Activated CD8-positive, alpha-beta T cell treated with anti-CD3 and anti-CD28 coated beads, Interleukin-2, amount 10 ng/mL, durations not matched to agents 7 days and 5 days (primary cell): Measurements from ENCODE around the gene PLB1. TPM values are rescaled to one million over a fixed set of nuclear protein-coding genes. Genes with fewer than 3 reads are reported as not detected.

Experiments
- ATAC-seq: fragments of 150-1000 bp; cut with Tn5 transposase; one replicate; pipeline ENCODE4 v1.10.0; 2021; ENCODE audit warnings: moderate library complexity
- CTCF ChIA-PET: fragments of 350-600 bp; sonication (Branson Sonifier 250); formaldehyde crosslinking; loops from one replicate; lab custom pipeline; 2021; ENCODE audit warnings: antibody characterized with exemption; lab: Charles Lee
- POLR2A ChIA-PET: fragments of 350-600 bp; sonication (Branson Sonifier 250); formaldehyde crosslinking; loops from one replicate; lab custom pipeline; 2021; ENCODE audit warnings: antibody characterized with exemption; lab: Charles Lee
- DNase-seq: peaks from one replicate; pipeline ENCODE4 v3.0.0-alpha.2; 2020
- H3K27ac Mint-ChIP-seq: one replicate; pipeline ENCODE4 v1.8.0; 2021; ENCODE audit warnings: mild to moderate bottlenecking, mixed read lengths
- H3K27me3 Mint-ChIP-seq: one replicate; pipeline ENCODE4 v1.8.0; 2021; ENCODE audit warnings: low read depth, mixed read lengths
- H3K36me3 Mint-ChIP-seq: one replicate; pipeline ENCODE4 v1.8.0; 2021; ENCODE audit warnings: low read depth, mixed read lengths
- H3K4me1 Mint-ChIP-seq: one replicate; pipeline ENCODE4 v1.8.0; 2021; ENCODE audit warnings: low read depth, mixed read lengths
- H3K4me3 Mint-ChIP-seq: one replicate; pipeline ENCODE4 v1.8.0; 2021; ENCODE audit warnings: mild to moderate bottlenecking, mixed read lengths
- H3K9me3 Mint-ChIP-seq: one replicate; pipeline ENCODE4 v1.8.0; 2022; ENCODE audit warnings: mixed read lengths; ENCODE audit not compliant: insufficient read depth
- total RNA-seq, 2 experiments: library from RNA; stranded (reverse); gene quantifications; one replicate each; pipeline ENCODE4 v1.2.3, GENCODE V29; 2021

The PLB1 gene
- total RNA-seq, 2 experiments from 2014 or later: 1.0 to 1.4 TPM

GRCh38 chr2:28647682-28648081 lies 151.8 kb downstream of the PLB1 start:
- ATAC-seq (no peak), DNase-seq (no peak)
- ChIA-PET POLR2A (no interaction called here), CTCF (interaction anchor here (0.8 to 0.9 kb wide), 2 partner anchors 24 to 53 kb away, joined by 3 read pairs; no protein-coding TSS in a partner anchor)
- Mint-ChIP-seq H3K9me3 (no peaks in the 10 kb centered on the region), H3K27ac (no peak overlapping the region), H3K4me1 (peaks cover 13% of the 10 kb centered on the region), H3K27me3 (no peaks in the 10 kb centered on the region), H3K36me3 (no peaks in the 10 kb centered on the region), H3K4me3 (no peak overlapping the region)

- ChIA-PET POLR2A (no interaction called here), CTCF (interaction anchor here (0.8 to 0.9 kb wide), 2 partner anchors 25 to 54 kb away, joined by 3 read pairs; no protein-coding TSS in a partner anchor)
- H3K27me3 Mint-ChIP-seq: no peaks in the 10 kb centered on the region
- no peaks in the 10 kb centered on the region for H3K9me3 Mint-ChIP-seq
- H3K36me3 Mint-ChIP-seq: no peaks in the 10 kb centered on the region
- H3K4me3 Mint-ChIP-seq: no peak overlapping the region
- DNase-seq: no peak
- H3K27ac Mint-ChIP-seq: no peak overlapping the region
- ATAC-seq: no peak
- peaks cover 13% of the 10 kb centered on the region for H3K4me1 Mint-ChIP-seq
Measured at GRCh38 chr2:28648147-28648546, 152.3 kb downstream of the PLB1 start.

GRCh38 chr2:28648671-28649395 lies 153.0 kb downstream of the PLB1 start:
- ChIA-PET POLR2A (interaction anchor here (0.6 to 0.8 kb wide), 2 partner anchors 34 kb away, joined by 3 read pairs; no protein-coding TSS in a partner anchor), CTCF (interaction anchor here (0.8 to 0.9 kb wide), 2 partner anchors 26 to 55 kb away, joined by 3 read pairs; no protein-coding TSS in a partner anchor)
- no peak for DNase-seq
- Mint-ChIP-seq H3K36me3 (no peaks in the 10 kb centered on the region), H3K27ac (no peak overlapping the region), H3K27me3 (no peaks in the 10 kb centered on the region), H3K9me3 (no peaks in the 10 kb centered on the region), H3K4me1 (peaks cover 12% of the 10 kb centered on the region), H3K4me3 (no peak overlapping the region)
- no peak for ATAC-seq

GRCh38 chr2:28649481-28650265 lies 153.8 kb downstream of the PLB1 start:
- Mint-ChIP-seq H3K4me3 (no peak overlapping the region), H3K36me3 (no peaks in the 10 kb centered on the region), H3K27ac (peak overlapping the region; percentile 12), H3K4me1 (peaks cover 12% of the 10 kb centered on the region), H3K9me3 (no peaks in the 10 kb centered on the region), H3K27me3 (no peaks in the 10 kb centered on the region)
- CTCF ChIA-PET: interaction anchor here (0.6 kb wide), 1 partner anchor 106 kb away, joined by 3 read pairs; no protein-coding TSS in a partner anchor
- DNase-seq (no peak), ATAC-seq (peak; percentile 70)
- POLR2A ChIA-PET: interaction anchor here (0.6 to 0.8 kb wide), 2 partner anchors 33 to 35 kb away, joined by 3 read pairs; no protein-coding TSS in a partner anchor

- POLR2A ChIA-PET: no interaction called here
- H3K36me3 Mint-ChIP-seq: no peaks in the 10 kb centered on the region
- ATAC-seq: no peak
- H3K27me3 Mint-ChIP-seq: no peaks in the 10 kb centered on the region
- H3K9me3 Mint-ChIP-seq: no peaks in the 10 kb centered on the region
- H3K4me3 Mint-ChIP-seq: no peak overlapping the region
- no peak for DNase-seq
- H3K27ac Mint-ChIP-seq: peak overlapping the region; percentile 9
- peaks cover 14% of the 10 kb centered on the region for H3K4me1 Mint-ChIP-seq
- CTCF ChIA-PET: interaction anchor here (0.6 kb wide), 1 partner anchor 107 kb away, joined by 3 read pairs; no protein-coding TSS in a partner anchor
Measured at GRCh38 chr2:28650266-28650584, 154.4 kb downstream of the PLB1 start.

GRCh38 chr2:28652217-28652616 lies 156.4 kb downstream of the PLB1 start:
- ATAC-seq (no peak), DNase-seq (no peak)
- Mint-ChIP-seq H3K4me1 (peaks cover 22% of the 10 kb centered on the region), H3K27me3 (no peaks in the 10 kb centered on the region), H3K36me3 (no peaks in the 10 kb centered on the region), H3K27ac (no peak overlapping the region), H3K4me3 (no peak overlapping the region), H3K9me3 (no peaks in the 10 kb centered on the region)
- ChIA-PET CTCF (no interaction called here), POLR2A (no interaction called here)

- POLR2A ChIA-PET: no interaction called here
- Mint-ChIP-seq H3K36me3 (peaks cover under 1% of the 10 kb centered on the region), H3K9me3 (peaks cover 1% of the 10 kb centered on the region), H3K4me3 (no peak overlapping the region), H3K27me3 (no peaks in the 10 kb centered on the region), H3K4me1 (peaks cover 18% of the 10 kb centered on the region), H3K27ac (peak overlapping the region; percentile 10)
- DNase-seq (no peak), ATAC-seq (no peak)
- CTCF ChIA-PET: interaction anchor here (1.3 kb wide), 1 partner anchor 60 kb away, joined by 5 read pairs; no protein-coding TSS in a partner anchor
Measured at GRCh38 chr2:28653892-28654662, 158.2 kb downstream of the PLB1 start.

- POLR2A ChIA-PET: no interaction called here
- H3K4me1 Mint-ChIP-seq: peaks cover 12% of the 10 kb centered on the region
- no peaks in the 10 kb centered on the region for H3K27me3 Mint-ChIP-seq
- H3K36me3 Mint-ChIP-seq: peaks cover 2% of the 10 kb centered on the region
- H3K27ac Mint-ChIP-seq: no peak overlapping the region
- peaks cover 4% of the 10 kb centered on the region for H3K9me3 Mint-ChIP-seq
- CTCF ChIA-PET: interaction anchor here (1.3 kb wide), 1 partner anchor 60 kb away, joined by 5 read pairs; no protein-coding TSS in a partner anchor
- DNase-seq (no peak), ATAC-seq (no peak)
- no peak overlapping the region for H3K4me3 Mint-ChIP-seq
Measured at GRCh38 chr2:28654663-28655320, 158.9 kb downstream of the PLB1 start.

- ATAC-seq (no peak), DNase-seq (no peak)
- no peaks in the 10 kb centered on the region for H3K27me3 Mint-ChIP-seq
- H3K36me3 Mint-ChIP-seq: peaks cover 2% of the 10 kb centered on the region
- no peak overlapping the region for H3K4me3 Mint-ChIP-seq
- no peak overlapping the region for H3K27ac Mint-ChIP-seq
- POLR2A ChIA-PET: no interaction called here
- CTCF ChIA-PET: interaction anchor here (0.6 to 0.8 kb wide), 2 partner anchors 63 to 73 kb away, joined by 3 read pairs; no protein-coding TSS in a partner anchor
- H3K9me3 Mint-ChIP-seq: peaks cover 4% of the 10 kb centered on the region
- H3K4me1 Mint-ChIP-seq: peaks cover 12% of the 10 kb centered on the region
Measured at GRCh38 chr2:28656937-28657615, 161.2 kb downstream of the PLB1 start.

- Mint-ChIP-seq H3K27me3 (no peaks in the 10 kb centered on the region), H3K4me1 (peaks cover 12% of the 10 kb centered on the region), H3K9me3 (peaks cover 4% of the 10 kb centered on the region), H3K4me3 (no peak overlapping the region), H3K36me3 (peaks cover 2% of the 10 kb centered on the region), H3K27ac (no peak overlapping the region)
- no peak for ATAC-seq
- CTCF ChIA-PET: interaction anchor here (1.5 kb wide), 1 partner anchor 64 kb away, joined by 6 read pairs; no protein-coding TSS in a partner anchor
- no peak for DNase-seq
- POLR2A ChIA-PET: interaction anchor here (0.7 kb wide), 1 partner anchor 511 kb away, joined by 3 read pairs; no protein-coding TSS in a partner anchor
Measured at GRCh38 chr2:28658369-28658768, 162.5 kb downstream of the PLB1 start.
